GM19467 (cell line): ENCODE measurements around the gene ATXN2L.

Experiments used
- ATAC-seq: cut with Tn5 transposase; IDR thresholded peaks from one replicate; pipeline ENCODE4 v1.9.1; 2021; ENCODE audit warnings: mild to moderate bottlenecking, moderate library complexity; ENCODE audit not compliant: unreplicated experiment

Gene ATXN2L

GRCh38 chr16:28835864-28836760 is 13.3 kb downstream of the ATXN2L start:
- ATAC-seq, result no peak

GRCh38 chr16:28836761-28837064 is 13.9 kb downstream of the ATXN2L start:
- no peak for ATAC-seq

GRCh38 chr16:28837672-28838557 is 15.1 kb downstream of the ATXN2L start:
- ATAC-seq, result no peak

- ATAC-seq, result no peak
These were observed 15.7 kb downstream of the ATXN2L start for GRCh38 chr16:28838558-28838918.

GRCh38 chr16:28839004-28839639 is 16.3 kb downstream of the ATXN2L start:
- ATAC-seq, result no peak

- ATAC-seq, result no peak
These were observed 17.1 kb downstream of the ATXN2L start for GRCh38 chr16:28839899-28840298.

GRCh38 chr16:28842696-28843095 is 19.9 kb downstream of the ATXN2L start:
- no peak for ATAC-seq

GRCh38 chr16:28843766-28844165 is 21.0 kb downstream of the ATXN2L start:
- ATAC-seq, result no peak

GRCh38 chr16:28844226-28844885 is 21.6 kb downstream of the ATXN2L start:
- no peak for ATAC-seq

- ATAC-seq, result no peak
These were observed 22.5 kb downstream of the ATXN2L start for GRCh38 chr16:28845293-28845692.

- ATAC-seq, result peak; percentile 4
These were observed 22.9 kb downstream of the ATXN2L start for GRCh38 chr16:28845761-28846079.

GRCh38 chr16:28846080-28846932 is 23.5 kb downstream of the ATXN2L start, which contains the start of gene TUFM:
TSS of gene TUFM (minus strand) at chr16:28846348. CDS start at chr16:28846269, 79 bp downstream.
- ATAC-seq, result peak; percentile 91

GRCh38 chr16:28846933-28847273 is 24.1 kb downstream of the ATXN2L start:
- no peak for ATAC-seq

GRCh38 chr16:28858421-28858820 is 35.6 kb downstream of the ATXN2L start:
- no peak for ATAC-seq

- no peak for ATAC-seq
These were observed 36.5 kb downstream of the ATXN2L start for GRCh38 chr16:28859326-28859725.

- ATAC-seq, result no peak
These were observed 41.4 kb downstream of the ATXN2L start for GRCh38 chr16:28863929-28864793.

GRCh38 chr16:28865001-28865688 is 42.3 kb downstream of the ATXN2L start:
- no peak for ATAC-seq

- no peak for ATAC-seq
These were observed 43.1 kb downstream of the ATXN2L start for GRCh38 chr16:28865722-28866453.
